A549 (cell line): ENCODE data around the gene DAGLA. TPM values are rescaled to one million over a fixed set of nuclear protein-coding genes. Genes with fewer than 3 reads are reported as not detected.

Experiments used
- ATAC-seq, 2 experiments: fragments of 200-7000 bp in 1 of 2; fragments of >200 bp in 1 of 2; cut with Nextera tagmentation in 1 of 2; cut with Tn5 transposase in 1 of 2; 3 replicates each; pipeline versions ENCODE4 v1.8.0 to v1.9.1; 2018 to 2020; ENCODE audit warnings: mild to moderate bottlenecking in 1 of 2, moderate library complexity in 1 of 2
- CTCF ChIA-PET: fragments of 300-600 bp; sonication (Branson Sonifier 250); formaldehyde crosslinking; extraction: SDS; loops from one replicate; lab custom pipeline; 2021; ENCODE audit warnings: antibody characterized with exemption, inconsistent platforms; lab: Yijun Ruan, JAX
- POLR2A ChIA-PET: fragments of 350-600 bp; formaldehyde crosslinking; extraction: SDS; loops from one replicate; lab custom pipeline; 2021; ENCODE audit warnings: antibody characterized with exemption, inconsistent platforms; lab: Yijun Ruan, JAX
- DNase-seq, 2 experiments: peaks; one replicate each; pipeline versions ENCODE4 v3.0.0 to v3.0.0-alpha.2; 2011 to 2016; ENCODE audit warnings: low read depth in 1 of 2, low spot score in 1 of 2
- FAIRE-seq: peaks from 2 replicates; lab custom pipeline; 2011; peaks lifted over from hg19 to GRCh38; lab: Jason Lieb, UNC
- H3K27ac ChIP-seq, 2 experiments: fragments of >200 bp; sonication (Bioruptor Twin); formaldehyde crosslinking; 3 replicates each; pipeline ENCODE4 v1.5.1; 2016 to 2017
- H3K4me1 ChIP-seq: fragments of >200 bp; sonication (Bioruptor Twin); formaldehyde crosslinking; 3 replicates; pipeline ENCODE4 v1.6.1; 2016
- H3K4me2 ChIP-seq: fragments of >200 bp; sonication (Bioruptor Twin); formaldehyde crosslinking; 3 replicates; pipeline ENCODE4 v1.6.1; 2016
- H3K4me3 ChIP-seq: fragments of >200 bp; sonication (Bioruptor Twin); formaldehyde crosslinking; 3 replicates; pipeline ENCODE4 v1.5.1; 2016
- H3K9me3 ChIP-seq: fragments of >200 bp; sonication (Bioruptor Twin); formaldehyde crosslinking; 3 replicates; pipeline ENCODE4 v1.6.1; 2016
- ATOH8 ChIP-seq: fragments of 250-450 bp; sonication (Bioruptor Pico); IDR thresholded peaks from 2 replicates; pipeline ENCODE4 v1.5.0; 2020; ENCODE audit warnings: low read depth, mild to moderate bottlenecking, moderate library complexity
- BHLHE40 ChIP-seq: IDR thresholded peaks from 2 replicates; pipeline ENCODE4 v1.6.1; 2012; ENCODE audit warnings: low read depth, low read length, inconsistent platforms
- CBX2 ChIP-seq: fragments of 200-600 bp; sonication (generic); IDR thresholded peaks from 2 replicates; pipeline ENCODE4 v1.6.1; 2016; ENCODE audit warnings: low read depth, mild to moderate bottlenecking, borderline replicate concordance
- CEBPB ChIP-seq, 2 experiments: fragments of >200 bp in 1 of 2; sonication (Bioruptor Twin) in 1 of 2; formaldehyde crosslinking in 1 of 2; IDR thresholded peaks; 2 replicates each; pipeline ENCODE4 v1.6.1; 2012 to 2016
- CHD4 ChIP-seq: fragments of 200-600 bp; sonication (generic); IDR thresholded peaks from 2 replicates; pipeline ENCODE4 v1.6.1; 2016; ENCODE audit warnings: antibody characterized with exemption, mild to moderate bottlenecking, borderline replicate concordance
- ESRRA ChIP-seq: fragments of 150-350 bp; IDR thresholded peaks from 2 replicates; pipeline ENCODE4 v1.6.1; 2014; ENCODE audit warnings: mild to moderate bottlenecking, low read length, borderline replicate concordance
- FOSB ChIP-seq: fragments of 250-450 bp; sonication (Bioruptor Pico); IDR thresholded peaks from 2 replicates; pipeline ENCODE4 v1.5.0; 2020; ENCODE audit warnings: mild to moderate bottlenecking, moderate library complexity
- FOSL2 ChIP-seq, 2 experiments: fragments of 450-650 bp in 1 of 2; fragments of >200 bp in 1 of 2; sonication (Bioruptor Twin) in 1 of 2; formaldehyde crosslinking; IDR thresholded peaks; 2 replicates each; pipeline versions ENCODE4 v1.5.0 to v1.6.1; 2016 to 2020; ENCODE audit warnings: mild to moderate bottlenecking in 1 of 2, moderate library complexity in 1 of 2
- HDAC2 ChIP-seq: fragments of 200-600 bp; sonication (generic); IDR thresholded peaks from 2 replicates; pipeline ENCODE4 v1.6.1; 2016
- HEYL ChIP-seq: fragments of 250-450 bp; sonication (Bioruptor Pico); IDR thresholded peaks from 2 replicates; pipeline ENCODE4 v1.8.0; 2021; ENCODE audit warnings: mild to moderate bottlenecking, moderate library complexity
- HMGXB4 ChIP-seq: fragments of 250-450 bp; sonication (Bioruptor Pico); IDR thresholded peaks from 2 replicates; pipeline ENCODE4 v1.5.0; 2021; ENCODE audit warnings: mild to moderate bottlenecking, moderate library complexity, borderline replicate concordance
- HOXB13 ChIP-seq: fragments of 250-450 bp; sonication (Bioruptor Pico); IDR thresholded peaks from 2 replicates; pipeline ENCODE4 v1.5.0; 2020; ENCODE audit warnings: low read depth, mild to moderate bottlenecking, moderate library complexity
- JUN ChIP-seq, 2 experiments: fragments of >200 bp; sonication (Bioruptor Twin); formaldehyde crosslinking; IDR thresholded peaks; 2 replicates in 1 of 2; 3 replicates in 1 of 2; pipeline ENCODE4 v1.6.1; 2016 to 2017
- MYC ChIP-seq: IDR thresholded peaks from 2 replicates; pipeline ENCODE4 v1.6.1; 2012; ENCODE audit warnings: mild to moderate bottlenecking, inconsistent platforms, low read length, improper control_type of control experiment, borderline replicate concordance
- POLR2A ChIP-seq: IDR thresholded peaks from 2 replicates; pipeline ENCODE4 v1.6.1; 2012; ENCODE audit warnings: mild to moderate bottlenecking, low read length
- RARB ChIP-seq: fragments of 250-450 bp; sonication (Bioruptor Pico); IDR thresholded peaks from 2 replicates; pipeline ENCODE4 v1.8.0; 2021; ENCODE audit warnings: mild to moderate bottlenecking, moderate library complexity
- REST ChIP-seq: fragments of 200-600 bp; sonication (generic); IDR thresholded peaks from 2 replicates; pipeline ENCODE4 v1.6.1; 2016; ENCODE audit warnings: antibody characterized with exemption, mild to moderate bottlenecking, moderate library complexity
- SREBF2 ChIP-seq: fragments of 450-650 bp; IDR thresholded peaks from 2 replicates; pipeline ENCODE4 v1.6.1; 2014; ENCODE audit warnings: mild to moderate bottlenecking, moderate library complexity
- TFCP2L1 ChIP-seq: fragments of 250-450 bp; sonication (Bioruptor Pico); IDR thresholded peaks from 2 replicates; pipeline ENCODE4 v1.5.0; 2021; ENCODE audit warnings: mild to moderate bottlenecking
- USF2 ChIP-seq: fragments of 450-650 bp; IDR thresholded peaks from 2 replicates; pipeline ENCODE4 v1.6.1; 2014; ENCODE audit warnings: antibody characterized with exemption
- ZNF302 ChIP-seq: fragments of 250-450 bp; sonication (Bioruptor Pico); IDR thresholded peaks from 2 replicates; pipeline ENCODE4 v1.9.0; 2021; ENCODE audit warnings: inconsistent platforms, mild to moderate bottlenecking, moderate library complexity
- ZSCAN20 ChIP-seq: fragments of 250-450 bp; sonication (Bioruptor Pico); IDR thresholded peaks from 2 replicates; pipeline ENCODE4 v1.8.0; 2022; ENCODE audit warnings: mild to moderate bottlenecking, moderate library complexity
- WGBS: methylation state at CpG from one replicate; pipeline ENCODE4 v1.1.6; 2017; ENCODE audit errors: missing lambda C conversion rate; 5-methylcytosine and 5-hydroxymethylcytosine counted together
- polyA plus RNA-seq, 4 experiments: library from polyadenylated mRNA; depleted of rRNA in 3 of 4; stranded (reverse); fragments of >200 nt; fragmentation: RNase III in 1 of 4; extraction: RNeasy Plus Mini Kit Qiagen cat#74134 plus additional on column Dnase treatment in 1 of 4; gene quantifications; 2 replicates in 3 of 4; 3 replicates in 1 of 4; pipeline ENCODE4 v1.2.3, GENCODE V29; 2011 to 2017

Gene DAGLA
- polyA plus RNA-seq, 2 of the 4 experiments (the other 2 are of a cell fraction), result 0.93 to 2.5 TPM

- no peaks in the 10 kb centered on the region for H3K9me3 ChIP-seq
- TF ChIP-seq MYC (no peak), USF2 (no peak), ZNF302 (CRISPR knock-in tag) (no peak), ZSCAN20 (CRISPR knock-in tag) (no peak), ESRRA (no peak), CEBPB (IDR thresholded peaks at IDR 0.05) (no peak), TFCP2L1 (CRISPR knock-in tag) (no peak), REST (no peak), FOSL2 (IDR thresholded peaks at IDR 0.05) (no peak), FOSL2 (CRISPR knock-in tag; IDR thresholded peaks at IDR 0.05) (no peak), JUN (IDR thresholded peaks at IDR 0.05) (no peak), CBX2 (no peak), HEYL (no peak), POLR2A (no peak), HMGXB4 (CRISPR knock-in tag) (no peak), SREBF2 (no peak), BHLHE40 (no peak), FOSB (CRISPR knock-in tag) (no peak), HDAC2 (no peak)
- ChIA-PET CTCF (interaction anchor here (0.8 to 5.4 kb wide), 5 partner anchors 12 to 204 kb away, joined by 3 to 27 read pairs (median 4); no protein-coding TSS in a partner anchor), POLR2A (no interaction called here)
- H3K4me2 ChIP-seq, result no peak overlapping the region
- no peak for ATAC-seq
- FAIRE-seq, result no peak
- H3K4me3 ChIP-seq, result no peak overlapping the region
- peaks cover 21% of the 10 kb centered on the region for H3K4me1 ChIP-seq
- DNase-seq, result no peak
- WGBS, result 78% methylated on average over 9 of the region's 9 CpGs
- no peak overlapping the region for H3K27ac ChIP-seq
Measured at GRCh38 chr11:61713464-61713863, 33.3 kb downstream of the DAGLA start.

- no peak overlapping the region for H3K27ac ChIP-seq
- TF ChIP-seq ATOH8 (CRISPR knock-in tag) (no peak), FOSL2 (IDR thresholded peaks at IDR 0.05) (no peak), FOSL2 (CRISPR knock-in tag; IDR thresholded peaks at IDR 0.05) (no peak), FOSB (CRISPR knock-in tag) (no peak), RARB (CRISPR knock-in tag) (no peak), ZNF302 (CRISPR knock-in tag) (no peak), HOXB13 (CRISPR knock-in tag) (no peak), CHD4 (no peak)
- TF ChIP-seq, all 56 proteins: peak for 0
- FAIRE-seq (no peak), DNase-seq (no peak), ATAC-seq (no peak)
- 70% methylated on average over 5 of the region's 5 CpGs for WGBS
- ChIA-PET CTCF (interaction anchor here (0.8 to 5.4 kb wide), 3 partner anchors 19 to 33 kb away, joined by 3 to 27 read pairs (median 4); no protein-coding TSS in a partner anchor), POLR2A (no interaction called here)
- no peak overlapping the region for H3K4me2 ChIP-seq
- no peaks in the 10 kb centered on the region for H3K9me3 ChIP-seq
- peaks cover 21% of the 10 kb centered on the region for H3K4me1 ChIP-seq
- H3K4me3 ChIP-seq, result no peak overlapping the region
Measured at GRCh38 chr11:61713906-61714305, 33.7 kb downstream of the DAGLA start.
